Liver (tissue), 9 donors: ENCODE results near the gene WDR36. TPM values are rescaled to one million over a fixed set of nuclear protein-coding genes. Genes with fewer than 3 reads are reported as not detected.

Experiments
- DNase-seq: peaks from one replicate; pipeline ENCODE4 v3.0.0-alpha.2; 2017; ENCODE audit warnings: low spot score
- H3K27ac ChIP-seq, 2 donors: one replicate each; pipeline ENCODE4 v1.7.0; 2013; ENCODE audit warnings: inconsistent platforms in 2 of 2, low read length in 2 of 2, control low read depth in 1 of 2, low read depth in 1 of 2, mild to moderate bottlenecking in 1 of 2
- H3K27me3 ChIP-seq, 4 donors: one replicate each; pipeline versions ENCODE4 v1.6.1 to v1.7.0; 2013; ENCODE audit warnings: low read length in 3 of 4, inconsistent platforms in 1 of 4, mild to moderate bottlenecking in 1 of 4, moderate library complexity in 1 of 4; ENCODE audit not compliant: control insufficient read depth in 4 of 4, insufficient read depth in 4 of 4
- H3K36me3 ChIP-seq, 4 donors: one replicate each; pipeline versions ENCODE4 v1.6.1 to v1.7.0; 2013; ENCODE audit warnings: low read length in 3 of 4, mild to moderate bottlenecking in 3 of 4, low read depth in 1 of 4, moderate library complexity in 1 of 4; ENCODE audit not compliant: control insufficient read depth in 4 of 4, insufficient read depth in 3 of 4
- H3K4me1 ChIP-seq, 4 donors: one replicate each; pipeline versions ENCODE4 v1.6.1 to v1.7.0; 2013; ENCODE audit warnings: low read length in 3 of 4, mild to moderate bottlenecking in 3 of 4, moderate library complexity in 1 of 4; ENCODE audit not compliant: control insufficient read depth in 4 of 4, insufficient read depth in 4 of 4
- H3K4me3 ChIP-seq, 3 donors: one replicate each; pipeline versions ENCODE4 v1.6.1 to v1.7.0; 2013; ENCODE audit warnings: low read length in 3 of 3, control low read depth in 1 of 3, low read depth in 1 of 3, mild to moderate bottlenecking in 1 of 3
- H3K9ac ChIP-seq, 2 donors: one replicate each; pipeline ENCODE4 v1.7.0; 2013; ENCODE audit warnings: low read length in 2 of 2, mild to moderate bottlenecking in 2 of 2, moderate library complexity in 2 of 2, control low read depth in 1 of 2, low read depth in 1 of 2
- H3K9me3 ChIP-seq, 4 donors: one replicate each; pipeline versions ENCODE4 v1.6.1 to v1.7.0; 2013; ENCODE audit warnings: low read length in 3 of 4; ENCODE audit not compliant: control insufficient read depth in 4 of 4
- EGR1 ChIP-seq, 2 donors: IDR thresholded peaks; 2 replicates each; pipeline ENCODE4 v1.6.1; 2016 to 2018; ENCODE audit warnings: antibody characterized with exemption in 2 of 2, low read depth in 2 of 2
- FOXA2 ChIP-seq: IDR thresholded peaks from 2 replicates; pipeline ENCODE4 v1.6.1; 2016; ENCODE audit warnings: antibody characterized with exemption
- GABPA ChIP-seq, 2 donors: IDR thresholded peaks in 1 of 2; conservative IDR thresholded peaks in 1 of 2; 2 replicates each; pipeline ENCODE4 v1.6.1; 2016; ENCODE audit warnings: antibody characterized with exemption in 2 of 2, mild to moderate bottlenecking in 1 of 2, moderate library complexity in 1 of 2
- HNF4A ChIP-seq, 2 donors: conservative IDR thresholded peaks; 2 replicates each; pipeline ENCODE4 v1.6.1; 2016; ENCODE audit warnings: antibody characterized with exemption in 2 of 2, mild to moderate bottlenecking in 2 of 2
- HNF4G ChIP-seq: IDR thresholded peaks from 2 replicates; pipeline ENCODE4 v1.6.1; 2016; ENCODE audit warnings: antibody characterized with exemption
- RAD21 ChIP-seq, 2 donors: IDR thresholded peaks; 2 replicates each; pipeline ENCODE4 v1.6.1; 2016; ENCODE audit warnings: antibody characterized with exemption in 2 of 2, mild to moderate bottlenecking in 2 of 2
- SP1 ChIP-seq: IDR thresholded peaks from 2 replicates; pipeline ENCODE4 v1.6.1; 2018; ENCODE audit warnings: antibody characterized with exemption, mild to moderate bottlenecking
- TAF1 ChIP-seq: conservative IDR thresholded peaks from 2 replicates; pipeline ENCODE4 v1.6.1; 2016; ENCODE audit warnings: antibody characterized with exemption, mild to moderate bottlenecking
- YY1 ChIP-seq: IDR thresholded peaks from 2 replicates; pipeline ENCODE4 v1.6.1; 2016; ENCODE audit warnings: antibody characterized with exemption, mild to moderate bottlenecking
- WGBS: extraction: QIAGEN DNeasy Blood & Tissue Kit; methylation state at CpG from one replicate; pipeline ENCODE4 v1.1.7; 2013; 5-methylcytosine and 5-hydroxymethylcytosine counted together
- polyA plus RNA-seq, 2 donors: library from polyadenylated mRNA; stranded (reverse) in 1 of 2; unstranded in 1 of 2; fragments of 200-250 nt in 1 of 2; fragments of >200 nt in 1 of 2; fragmentation: Nextera tagmentation in 1 of 2; extraction: Ambion mirVana in 1 of 2; gene quantifications; one replicate each; pipeline versions ENCODE4 v1.2.1 to v1.2.3, GENCODE V29; 2013 to 2015
- total RNA-seq, 2 donors: library from RNA; depleted of rRNA; stranded (reverse); fragments of >200 nt; gene quantifications; one replicate each; pipeline ENCODE4 v1.2.3, GENCODE V29; 2014
- TF ChIP-seq, protein P1 (sequence below): fragments of 150-350 bp; IDR thresholded peaks from 2 replicates; pipeline ENCODE4 v1.5.1; 2017; ENCODE audit warnings: improper control_type of control experiment, low read depth, low read length; ENCODE audit not compliant: missing input control
- TF ChIP-seq, protein P2 (sequence below): IDR thresholded peaks from 2 replicates; pipeline ENCODE4 v1.6.1; 2016; ENCODE audit warnings: antibody characterized with exemption
- TF ChIP-seq, protein P3 (sequence below): IDR thresholded peaks from 2 replicates; pipeline ENCODE4 v1.6.1; 2016; ENCODE audit warnings: antibody characterized with exemption, mild to moderate bottlenecking
- TF ChIP-seq, protein P4 (sequence below): IDR thresholded peaks from 2 replicates; pipeline ENCODE4 v1.6.1; 2016; ENCODE audit warnings: antibody characterized with exemption
- donor health status: healthy.
- donor health status: healthy.
- donor health status: healthy.
- donor health status: healthy.
- donor health status: healthy.

The WDR36 gene
- total and polyA plus RNA-seq, 4 donors = 5.2 to 25.7 (median 12.1) TPM

DNA sequence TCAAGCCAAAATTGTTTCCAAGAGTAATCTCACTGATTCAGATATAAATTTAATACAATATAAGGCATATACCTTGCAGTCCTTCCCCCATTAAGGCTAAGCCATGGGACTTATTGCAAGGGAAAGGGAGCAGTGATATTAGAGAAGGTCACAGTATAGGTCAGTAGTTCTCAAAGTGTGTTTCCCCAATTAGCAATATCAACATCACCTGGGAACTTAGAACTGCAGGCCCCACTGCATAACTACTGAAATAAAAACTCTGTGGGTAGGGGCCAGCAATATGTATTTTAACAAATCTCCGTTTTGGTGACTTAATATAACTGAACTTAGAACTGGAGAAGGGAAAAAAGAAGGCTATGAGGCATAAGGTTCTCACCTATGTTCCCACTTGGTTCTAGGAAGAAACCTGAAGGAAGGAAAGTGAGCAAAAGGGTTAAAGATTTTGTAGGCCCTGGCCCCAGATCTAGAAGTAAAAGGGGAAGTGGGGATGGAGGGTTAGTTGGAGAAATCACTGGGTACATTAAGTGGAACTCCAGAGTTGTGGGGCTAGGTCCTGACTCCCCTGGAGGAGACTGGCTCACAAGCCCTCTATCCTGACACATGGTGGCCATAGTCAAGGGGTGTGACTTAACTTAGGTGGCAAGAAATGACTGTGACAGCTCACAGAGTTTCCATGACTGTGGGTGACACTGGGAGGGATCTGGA, 40.7 kb downstream of the WDR36 start:
- Histone ChIP-seq H3K9me3 (no peaks in the 10 kb centered on the region), H3K36me3 (no peaks in the 10 kb centered on the region), H3K4me1 (peaks cover 2 to 5% (median 4%) of the 10 kb centered on the region in 4 donors), H3K4me3 (no peak overlapping the region), H3K27me3 (no peaks in the 10 kb centered on the region), H3K9ac (no peak overlapping the region), H3K27ac (no peak overlapping the region)
- WGBS = 94% methylated on average over 1 of the region's 1 CpG
- TF ChIP-seq SP1 (no peak), HNF4G (no peak), FOXA2 (no peak), TAF1 (no peak)
- TF ChIP-seq, protein P1, sequence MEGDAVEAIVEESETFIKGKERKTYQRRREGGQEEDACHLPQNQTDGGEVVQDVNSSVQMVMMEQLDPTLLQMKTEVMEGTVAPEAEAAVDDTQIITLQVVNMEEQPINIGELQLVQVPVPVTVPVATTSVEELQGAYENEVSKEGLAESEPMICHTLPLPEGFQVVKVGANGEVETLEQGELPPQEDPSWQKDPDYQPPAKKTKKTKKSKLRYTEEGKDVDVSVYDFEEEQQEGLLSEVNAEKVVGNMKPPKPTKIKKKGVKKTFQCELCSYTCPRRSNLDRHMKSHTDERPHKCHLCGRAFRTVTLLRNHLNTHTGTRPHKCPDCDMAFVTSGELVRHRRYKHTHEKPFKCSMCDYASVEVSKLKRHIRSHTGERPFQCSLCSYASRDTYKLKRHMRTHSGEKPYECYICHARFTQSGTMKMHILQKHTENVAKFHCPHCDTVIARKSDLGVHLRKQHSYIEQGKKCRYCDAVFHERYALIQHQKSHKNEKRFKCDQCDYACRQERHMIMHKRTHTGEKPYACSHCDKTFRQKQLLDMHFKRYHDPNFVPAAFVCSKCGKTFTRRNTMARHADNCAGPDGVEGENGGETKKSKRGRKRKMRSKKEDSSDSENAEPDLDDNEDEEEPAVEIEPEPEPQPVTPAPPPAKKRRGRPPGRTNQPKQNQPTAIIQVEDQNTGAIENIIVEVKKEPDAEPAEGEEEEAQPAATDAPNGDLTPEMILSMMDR = no peak
- DNase-seq = no peak

DNA sequence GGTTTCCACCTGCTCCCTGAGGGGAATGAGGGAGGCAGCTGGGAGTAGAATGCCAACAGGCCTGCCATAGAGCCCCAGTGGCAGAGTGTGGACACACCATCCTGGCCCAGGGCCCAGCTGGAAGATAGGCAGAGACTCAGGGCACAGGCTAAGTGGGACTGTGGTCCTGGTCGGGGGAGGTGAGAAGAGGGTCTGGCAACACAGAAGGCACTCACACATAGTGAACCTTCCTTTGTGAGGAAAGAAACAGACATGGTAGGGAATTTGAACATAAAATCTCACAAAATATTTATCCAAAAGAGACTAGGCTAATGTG, 41.2 kb downstream of the WDR36 start:
- peaks cover 2 to 5% (median 4%) of the 10 kb centered on the region in 4 donors for H3K4me1 ChIP-seq
- no peak overlapping the region for H3K4me3 ChIP-seq
- no peaks in the 10 kb centered on the region for H3K9me3 ChIP-seq
- H3K36me3 ChIP-seq = no peaks in the 10 kb centered on the region
- no peak overlapping the region for H3K27ac ChIP-seq
- no peak for DNase-seq
- no peaks in the 10 kb centered on the region for H3K27me3 ChIP-seq
- TF ChIP-seq, protein P2, sequence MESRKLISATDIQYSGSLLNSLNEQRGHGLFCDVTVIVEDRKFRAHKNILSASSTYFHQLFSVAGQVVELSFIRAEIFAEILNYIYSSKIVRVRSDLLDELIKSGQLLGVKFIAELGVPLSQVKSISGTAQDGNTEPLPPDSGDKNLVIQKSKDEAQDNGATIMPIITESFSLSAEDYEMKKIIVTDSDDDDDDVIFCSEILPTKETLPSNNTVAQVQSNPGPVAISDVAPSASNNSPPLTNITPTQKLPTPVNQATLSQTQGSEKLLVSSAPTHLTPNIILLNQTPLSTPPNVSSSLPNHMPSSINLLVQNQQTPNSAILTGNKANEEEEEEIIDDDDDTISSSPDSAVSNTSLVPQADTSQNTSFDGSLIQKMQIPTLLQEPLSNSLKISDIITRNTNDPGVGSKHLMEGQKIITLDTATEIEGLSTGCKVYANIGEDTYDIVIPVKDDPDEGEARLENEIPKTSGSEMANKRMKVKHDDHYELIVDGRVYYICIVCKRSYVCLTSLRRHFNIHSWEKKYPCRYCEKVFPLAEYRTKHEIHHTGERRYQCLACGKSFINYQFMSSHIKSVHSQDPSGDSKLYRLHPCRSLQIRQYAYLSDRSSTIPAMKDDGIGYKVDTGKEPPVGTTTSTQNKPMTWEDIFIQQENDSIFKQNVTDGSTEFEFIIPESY = no peak
- TF ChIP-seq, protein P3, sequence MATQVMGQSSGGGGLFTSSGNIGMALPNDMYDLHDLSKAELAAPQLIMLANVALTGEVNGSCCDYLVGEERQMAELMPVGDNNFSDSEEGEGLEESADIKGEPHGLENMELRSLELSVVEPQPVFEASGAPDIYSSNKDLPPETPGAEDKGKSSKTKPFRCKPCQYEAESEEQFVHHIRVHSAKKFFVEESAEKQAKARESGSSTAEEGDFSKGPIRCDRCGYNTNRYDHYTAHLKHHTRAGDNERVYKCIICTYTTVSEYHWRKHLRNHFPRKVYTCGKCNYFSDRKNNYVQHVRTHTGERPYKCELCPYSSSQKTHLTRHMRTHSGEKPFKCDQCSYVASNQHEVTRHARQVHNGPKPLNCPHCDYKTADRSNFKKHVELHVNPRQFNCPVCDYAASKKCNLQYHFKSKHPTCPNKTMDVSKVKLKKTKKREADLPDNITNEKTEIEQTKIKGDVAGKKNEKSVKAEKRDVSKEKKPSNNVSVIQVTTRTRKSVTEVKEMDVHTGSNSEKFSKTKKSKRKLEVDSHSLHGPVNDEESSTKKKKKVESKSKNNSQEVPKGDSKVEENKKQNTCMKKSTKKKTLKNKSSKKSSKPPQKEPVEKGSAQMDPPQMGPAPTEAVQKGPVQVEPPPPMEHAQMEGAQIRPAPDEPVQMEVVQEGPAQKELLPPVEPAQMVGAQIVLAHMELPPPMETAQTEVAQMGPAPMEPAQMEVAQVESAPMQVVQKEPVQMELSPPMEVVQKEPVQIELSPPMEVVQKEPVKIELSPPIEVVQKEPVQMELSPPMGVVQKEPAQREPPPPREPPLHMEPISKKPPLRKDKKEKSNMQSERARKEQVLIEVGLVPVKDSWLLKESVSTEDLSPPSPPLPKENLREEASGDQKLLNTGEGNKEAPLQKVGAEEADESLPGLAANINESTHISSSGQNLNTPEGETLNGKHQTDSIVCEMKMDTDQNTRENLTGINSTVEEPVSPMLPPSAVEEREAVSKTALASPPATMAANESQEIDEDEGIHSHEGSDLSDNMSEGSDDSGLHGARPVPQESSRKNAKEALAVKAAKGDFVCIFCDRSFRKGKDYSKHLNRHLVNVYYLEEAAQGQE = no peak
- TF ChIP-seq FOXA2 (no peak), YY1 (no peak), EGR1 (IDR thresholded peaks at IDR 0.05; ENCODE audit: low read depth in 2 of 2) (no peak), RAD21 (IDR thresholded peaks at IDR 0.05) (no peak), HNF4A (conservative IDR thresholded peaks at IDR 0.05) (no peak), TAF1 (no peak), GABPA (IDR thresholded peaks at IDR 0.05 in 1 of 2, conservative IDR thresholded peaks at IDR 0.05 in 1 of 2) (no peak)
- TF ChIP-seq, protein P1 = no peak
- TF ChIP-seq, protein P4, sequence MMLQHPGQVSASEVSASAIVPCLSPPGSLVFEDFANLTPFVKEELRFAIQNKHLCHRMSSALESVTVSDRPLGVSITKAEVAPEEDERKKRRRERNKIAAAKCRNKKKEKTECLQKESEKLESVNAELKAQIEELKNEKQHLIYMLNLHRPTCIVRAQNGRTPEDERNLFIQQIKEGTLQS = no peak
- H3K9ac ChIP-seq = no peak overlapping the region
- 89% methylated on average over 1 of the region's 1 CpG for WGBS
